ENCODE results near the gene DICER1. TPM values are rescaled to one million over a fixed set of nuclear protein-coding genes. Genes with fewer than 3 reads are reported as not detected.

The DICER1 gene
- total and polyA plus RNA-seq, 11 donors = 5.4 to 57.9 (median 29.3) TPM

DNA sequence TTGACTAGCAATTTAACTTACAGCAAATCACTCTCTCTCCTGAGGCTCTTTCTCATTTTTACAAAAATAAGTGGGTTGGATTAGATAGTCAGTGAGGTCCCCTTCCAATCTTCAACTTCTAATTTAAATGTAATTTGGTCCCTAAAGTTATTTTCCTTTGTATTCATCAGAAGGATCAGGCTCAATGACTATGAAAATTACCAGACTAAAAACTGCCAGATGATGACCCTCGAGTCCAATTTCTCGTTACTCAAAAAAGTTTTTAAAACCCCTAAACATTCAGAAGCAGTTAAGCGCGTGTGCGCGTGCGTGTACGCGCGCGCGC is 34.7 kb downstream of the DICER1 start:
- H3K27ac ChIP-seq = no peak overlapping the region
- peaks cover 0 to 86% (median 65%) of the 10 kb centered on the region in 9 donors for H3K36me3 ChIP-seq
- intact Hi-C loops (cut with DNase I) = no loop called here
- WGBS, 4 donors = 96 to 98% (median 97%) methylated on average over 12 of the region's 12 CpGs
- peaks cover 0 to 15% (median 2%) of the 10 kb centered on the region in 12 donors for H3K4me1 ChIP-seq
- no peak overlapping the region for H3K4me3 ChIP-seq
- no peaks in the 10 kb centered on the region for H3K9me3 ChIP-seq
- ATAC-seq (no peak), DNase-seq (no peak)
- no peaks in the 10 kb centered on the region for H3K27me3 ChIP-seq
- no peak for TF ChIP-seq POLR2A (IDR thresholded peaks at IDR 0.05)
- TF ChIP-seq, protein P1, sequence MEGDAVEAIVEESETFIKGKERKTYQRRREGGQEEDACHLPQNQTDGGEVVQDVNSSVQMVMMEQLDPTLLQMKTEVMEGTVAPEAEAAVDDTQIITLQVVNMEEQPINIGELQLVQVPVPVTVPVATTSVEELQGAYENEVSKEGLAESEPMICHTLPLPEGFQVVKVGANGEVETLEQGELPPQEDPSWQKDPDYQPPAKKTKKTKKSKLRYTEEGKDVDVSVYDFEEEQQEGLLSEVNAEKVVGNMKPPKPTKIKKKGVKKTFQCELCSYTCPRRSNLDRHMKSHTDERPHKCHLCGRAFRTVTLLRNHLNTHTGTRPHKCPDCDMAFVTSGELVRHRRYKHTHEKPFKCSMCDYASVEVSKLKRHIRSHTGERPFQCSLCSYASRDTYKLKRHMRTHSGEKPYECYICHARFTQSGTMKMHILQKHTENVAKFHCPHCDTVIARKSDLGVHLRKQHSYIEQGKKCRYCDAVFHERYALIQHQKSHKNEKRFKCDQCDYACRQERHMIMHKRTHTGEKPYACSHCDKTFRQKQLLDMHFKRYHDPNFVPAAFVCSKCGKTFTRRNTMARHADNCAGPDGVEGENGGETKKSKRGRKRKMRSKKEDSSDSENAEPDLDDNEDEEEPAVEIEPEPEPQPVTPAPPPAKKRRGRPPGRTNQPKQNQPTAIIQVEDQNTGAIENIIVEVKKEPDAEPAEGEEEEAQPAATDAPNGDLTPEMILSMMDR (IDR thresholded peaks at IDR 0.05) = no peak

DNA sequence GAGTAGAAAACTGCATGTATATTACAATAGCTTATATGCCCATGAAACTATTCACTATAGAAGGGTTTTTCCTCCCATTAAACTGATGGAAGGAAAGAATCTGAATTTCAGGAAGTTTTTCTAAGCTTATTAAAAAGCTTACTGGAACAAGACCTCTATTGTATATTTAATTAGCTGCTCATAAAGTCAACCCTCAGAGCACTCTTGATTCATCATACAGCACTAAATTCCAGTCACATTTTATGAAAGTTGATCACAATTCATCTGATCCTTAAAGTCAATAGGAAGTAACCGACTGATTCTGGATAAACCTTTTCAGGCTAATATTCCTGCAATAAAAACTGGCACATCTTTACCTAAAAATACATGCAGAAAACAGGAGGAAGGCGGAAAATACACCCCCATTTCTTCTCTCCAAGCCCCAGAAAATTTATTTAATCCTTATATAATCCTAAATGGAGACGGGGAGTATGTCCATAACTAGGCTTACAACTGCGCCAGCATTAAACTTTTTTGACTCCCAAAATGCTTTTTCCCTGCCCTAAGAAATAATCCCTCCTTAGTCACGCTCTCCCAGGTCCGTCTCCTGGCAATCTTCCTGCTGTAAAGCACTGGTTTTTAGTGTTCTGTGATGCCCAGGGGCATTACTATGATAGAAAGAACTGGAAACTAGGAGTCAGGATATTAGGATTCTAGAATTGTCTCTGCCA is 35.3 kb downstream of the DICER1 start:
- intact Hi-C loops (cut with DNase I) = no loop called here
- H3K36me3 ChIP-seq = peaks cover 0 to 89% (median 71%) of the 10 kb centered on the region in 9 donors
- H3K4me1 ChIP-seq = peaks cover 0 to 11% (median 0%) of the 10 kb centered on the region in 12 donors
- H3K9me3 ChIP-seq = no peaks in the 10 kb centered on the region
- ATAC-seq (no peak), DNase-seq (no peak)
- no peak for TF ChIP-seq POLR2A (IDR thresholded peaks at IDR 0.05)
- TF ChIP-seq, protein P1 (IDR thresholded peaks at IDR 0.05) = no peak
- no peaks in the 10 kb centered on the region for H3K27me3 ChIP-seq
- no peak overlapping the region for H3K4me3 ChIP-seq
- WGBS, 4 donors = 93 to 96% (median 95%) methylated on average over 6 of the region's 6 CpGs
- no peak overlapping the region for H3K27ac ChIP-seq

- H3K4me1 ChIP-seq = peaks cover 0 to 11% (median 0%) of the 10 kb centered on the region in 12 donors
- WGBS, 4 donors = 74 to 89% (median 75%) methylated on average over 1 of the region's 1 CpG
- H3K9me3 ChIP-seq = no peaks in the 10 kb centered on the region
- peaks cover 0 to 97% (median 77%) of the 10 kb centered on the region in 9 donors for H3K36me3 ChIP-seq
- TF ChIP-seq, protein P1 (IDR thresholded peaks at IDR 0.05) = no peak
- TF ChIP-seq POLR2A (IDR thresholded peaks at IDR 0.05) = no peak
- intact Hi-C loops (cut with DNase I) = no loop called here
- H3K4me3 ChIP-seq = no peak overlapping the region
- ATAC-seq (no peak), DNase-seq (no peak)
- no peaks in the 10 kb centered on the region for H3K27me3 ChIP-seq
- no peak overlapping the region for H3K27ac ChIP-seq
These were observed 38.0 kb downstream of the DICER1 start for GRCh38 chr14:95119336-95119735.

DNA sequence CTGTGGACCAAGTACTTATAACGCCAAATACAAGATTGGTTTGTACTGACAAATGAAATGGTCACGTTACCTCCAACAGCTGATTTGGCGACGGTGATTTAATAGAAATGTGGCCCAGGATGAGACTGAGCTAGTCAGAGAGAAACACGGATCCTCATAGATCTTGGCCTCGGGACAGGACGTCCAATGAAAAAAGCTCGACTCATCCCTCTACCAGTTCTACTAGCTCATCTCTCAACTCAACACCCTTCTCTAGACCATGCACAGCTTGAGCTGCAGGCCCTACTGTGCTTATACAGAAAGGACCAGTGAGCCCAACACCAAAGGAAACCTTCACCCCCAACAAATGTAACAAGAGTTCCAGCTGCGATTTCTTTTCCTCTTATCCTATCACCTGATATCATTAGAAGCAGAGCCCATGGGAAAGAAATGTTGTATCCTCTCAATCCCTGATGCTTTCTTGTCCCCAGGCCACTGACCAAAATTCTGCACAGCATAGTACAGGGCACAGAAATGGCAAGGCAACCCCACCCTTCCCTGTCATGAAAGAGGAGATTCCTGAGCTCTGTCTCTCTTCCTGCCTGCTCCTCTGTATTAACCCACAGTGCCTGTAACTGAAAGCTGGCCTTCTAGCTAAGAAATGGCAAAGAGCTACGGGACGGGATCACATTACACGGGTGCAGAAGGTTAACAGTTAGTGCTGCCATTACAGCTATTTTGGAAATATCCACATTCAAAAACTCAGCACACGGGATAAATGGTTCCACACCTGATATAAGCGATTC is 39.2 kb downstream of the DICER1 start:
- WGBS, 4 donors = 88 to 89% (median 88%) methylated on average over 14 of the region's 14 CpGs
- DNase-seq = no peak
- Histone ChIP-seq H3K27ac (no peak overlapping the region), H3K4me1 (peaks cover 0 to 11% (median 0%) of the 10 kb centered on the region in 12 donors), H3K4me3 (no peak overlapping the region), H3K27me3 (no peaks in the 10 kb centered on the region), H3K9me3 (no peaks in the 10 kb centered on the region), H3K36me3 (peaks cover 0 to 97% (median 77%) of the 10 kb centered on the region in 9 donors)
- TF ChIP-seq, protein P1 (IDR thresholded peaks at IDR 0.05) = no peak
- TF ChIP-seq POLR2A (IDR thresholded peaks at IDR 0.05) = no peak
- peak in 2 of 4 donors; percentile 27 to 28 for ATAC-seq
- intact Hi-C loops (cut with DNase I) = no loop called here

Measured in heart left ventricle (tissue), 16 donors.